Measurements from ENCODE around the gene SLC3A2.
"Not testable (repeated sequence)": the region's sequence is repeated elsewhere in the genome, so short reads cannot be mapped to it uniquely, and the experiment has no call there.

SLC3A2 gene

DNA sequence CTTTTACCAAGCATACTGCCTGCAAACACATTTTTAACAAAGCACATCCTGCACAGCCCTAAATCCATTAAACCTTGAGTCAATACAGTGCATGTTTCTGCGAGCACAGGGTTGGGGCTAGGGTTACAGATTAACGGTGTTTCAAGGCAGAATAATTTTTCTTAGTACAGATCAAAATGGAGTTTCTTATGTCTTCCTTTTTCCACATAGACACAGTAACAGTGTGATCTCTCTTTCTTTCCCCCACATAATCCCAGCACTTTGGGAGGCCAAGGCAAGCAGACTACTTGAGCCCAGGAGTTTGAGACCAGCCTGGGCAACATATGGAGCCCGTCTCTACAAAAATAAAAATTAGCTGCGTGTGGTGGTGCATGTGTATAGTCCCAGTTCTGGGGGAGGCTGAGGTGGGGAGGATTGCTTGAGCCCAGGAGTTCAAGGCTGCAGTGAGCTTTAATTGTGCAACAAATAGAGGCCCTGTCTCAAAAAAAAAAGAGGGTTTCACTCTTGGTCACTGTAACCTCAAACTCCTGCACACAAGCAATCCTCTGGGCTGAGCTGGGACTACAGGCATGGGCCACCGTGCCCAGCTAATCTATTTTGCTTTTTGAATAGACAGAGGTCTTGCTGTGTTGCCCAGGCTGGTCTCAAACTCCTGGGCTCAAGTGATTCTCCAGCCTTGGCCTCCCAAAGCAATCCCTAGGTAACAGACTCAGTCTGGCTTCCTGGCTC, 19.7 kb upstream of the SLC3A2 start:
- H3K4me3 ChIP-seq (replicated peaks; ENCODE audit: low read depth, low read length): no peak overlapping the region
- no peak for DNase-seq (ENCODE audit: low read depth)
- TF ChIP-seq, protein P1, sequence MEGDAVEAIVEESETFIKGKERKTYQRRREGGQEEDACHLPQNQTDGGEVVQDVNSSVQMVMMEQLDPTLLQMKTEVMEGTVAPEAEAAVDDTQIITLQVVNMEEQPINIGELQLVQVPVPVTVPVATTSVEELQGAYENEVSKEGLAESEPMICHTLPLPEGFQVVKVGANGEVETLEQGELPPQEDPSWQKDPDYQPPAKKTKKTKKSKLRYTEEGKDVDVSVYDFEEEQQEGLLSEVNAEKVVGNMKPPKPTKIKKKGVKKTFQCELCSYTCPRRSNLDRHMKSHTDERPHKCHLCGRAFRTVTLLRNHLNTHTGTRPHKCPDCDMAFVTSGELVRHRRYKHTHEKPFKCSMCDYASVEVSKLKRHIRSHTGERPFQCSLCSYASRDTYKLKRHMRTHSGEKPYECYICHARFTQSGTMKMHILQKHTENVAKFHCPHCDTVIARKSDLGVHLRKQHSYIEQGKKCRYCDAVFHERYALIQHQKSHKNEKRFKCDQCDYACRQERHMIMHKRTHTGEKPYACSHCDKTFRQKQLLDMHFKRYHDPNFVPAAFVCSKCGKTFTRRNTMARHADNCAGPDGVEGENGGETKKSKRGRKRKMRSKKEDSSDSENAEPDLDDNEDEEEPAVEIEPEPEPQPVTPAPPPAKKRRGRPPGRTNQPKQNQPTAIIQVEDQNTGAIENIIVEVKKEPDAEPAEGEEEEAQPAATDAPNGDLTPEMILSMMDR (IDR thresholded peaks at IDR 0.05; ENCODE audit: low read length, missing control alignments): no peak

DNA sequence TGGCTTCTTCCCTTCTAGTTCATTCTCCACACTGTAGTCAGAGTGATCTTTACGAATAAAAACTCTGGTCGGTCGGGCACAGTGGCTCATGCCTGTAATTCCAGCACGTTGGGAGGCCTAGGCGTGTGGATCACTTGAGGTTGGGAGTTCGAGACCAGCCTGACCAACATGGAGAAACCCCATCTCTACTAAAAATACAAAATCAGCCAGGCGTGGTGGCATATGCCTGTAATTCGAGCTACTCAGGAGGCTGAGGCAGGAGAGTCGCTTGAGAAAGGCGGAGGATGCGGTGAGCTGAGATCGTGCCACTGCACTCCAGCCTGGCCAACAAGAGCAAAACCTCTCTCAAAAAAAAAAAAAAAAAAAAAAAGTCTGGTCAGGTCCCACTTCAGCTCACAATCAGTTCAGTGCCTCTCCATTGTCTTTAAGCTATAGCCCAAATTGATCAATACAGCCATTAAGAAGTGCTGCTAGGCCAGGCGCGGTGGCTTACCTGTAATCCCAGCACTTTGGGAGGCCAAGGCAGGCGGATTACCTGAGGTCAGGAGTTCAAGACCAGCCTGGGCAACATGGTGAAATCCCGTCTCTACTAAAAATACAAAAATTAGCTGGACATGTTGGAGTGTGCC, 19.0 kb upstream of the SLC3A2 start:
- not testable (repeated sequence) for DNase-seq (ENCODE audit: low read depth); H3K4me3 ChIP-seq (replicated peaks; ENCODE audit: low read depth, low read length)

DNA sequence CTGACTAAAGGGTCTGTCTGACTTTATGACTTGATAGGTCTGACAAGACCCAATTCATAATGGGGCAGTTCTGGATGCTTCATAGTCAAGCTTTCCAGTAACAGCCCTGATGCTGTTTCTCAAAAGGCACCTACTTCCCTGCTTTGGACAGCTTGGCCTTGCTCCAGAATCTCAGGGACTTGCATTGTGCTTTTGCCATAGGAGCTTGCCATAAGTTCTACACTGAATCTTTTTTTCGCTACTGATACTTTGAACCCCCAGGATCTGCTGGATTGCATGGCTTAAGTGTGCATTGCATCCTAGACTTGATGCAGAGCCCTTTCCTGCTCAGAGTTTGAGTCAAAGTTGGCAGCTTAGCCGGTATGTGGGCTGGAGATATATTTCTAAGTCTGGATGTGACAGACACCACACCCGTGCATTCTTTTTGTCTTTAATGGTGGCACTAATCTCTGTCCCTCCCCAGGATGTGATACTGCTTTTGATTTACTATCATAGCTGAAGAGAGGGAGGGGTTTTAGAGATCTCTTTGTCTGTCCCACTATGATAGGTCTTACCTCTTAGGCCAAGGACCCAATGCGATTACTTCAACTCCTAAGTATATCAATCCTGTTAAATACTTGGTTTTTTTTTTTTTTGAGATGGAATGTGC, 16.9 kb upstream of the SLC3A2 start:
- TF ChIP-seq, protein P1 (IDR thresholded peaks at IDR 0.05; ENCODE audit: low read length, missing control alignments): no peak
- no peak for DNase-seq (ENCODE audit: low read depth)
- H3K4me3 ChIP-seq (replicated peaks; ENCODE audit: low read depth, low read length): no peak overlapping the region

DNA sequence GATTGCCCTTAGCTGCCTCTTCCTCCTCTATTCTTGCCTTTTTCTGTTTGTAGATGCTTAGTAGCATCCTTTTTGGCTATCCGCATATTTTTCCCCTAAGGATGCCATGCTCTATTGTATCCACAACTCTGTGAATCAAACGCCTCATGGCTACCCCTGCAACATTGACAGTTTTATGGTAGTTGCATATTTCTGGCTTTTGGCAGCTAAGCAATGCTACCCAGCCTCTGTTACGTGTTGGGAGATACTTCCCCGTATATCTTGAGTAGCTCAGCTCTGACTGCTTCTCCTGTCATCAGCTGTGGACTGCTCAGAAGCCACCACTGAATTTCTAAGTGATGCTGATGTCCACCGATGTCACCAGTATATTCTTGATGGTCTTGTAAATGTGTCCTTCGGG, 15.1 kb upstream of the SLC3A2 start:
- no peak for DNase-seq (ENCODE audit: low read depth)
- no peak overlapping the region for H3K4me3 ChIP-seq (replicated peaks; ENCODE audit: low read depth, low read length)
- TF ChIP-seq, protein P1 (IDR thresholded peaks at IDR 0.05; ENCODE audit: low read length, missing control alignments): no peak

DNA sequence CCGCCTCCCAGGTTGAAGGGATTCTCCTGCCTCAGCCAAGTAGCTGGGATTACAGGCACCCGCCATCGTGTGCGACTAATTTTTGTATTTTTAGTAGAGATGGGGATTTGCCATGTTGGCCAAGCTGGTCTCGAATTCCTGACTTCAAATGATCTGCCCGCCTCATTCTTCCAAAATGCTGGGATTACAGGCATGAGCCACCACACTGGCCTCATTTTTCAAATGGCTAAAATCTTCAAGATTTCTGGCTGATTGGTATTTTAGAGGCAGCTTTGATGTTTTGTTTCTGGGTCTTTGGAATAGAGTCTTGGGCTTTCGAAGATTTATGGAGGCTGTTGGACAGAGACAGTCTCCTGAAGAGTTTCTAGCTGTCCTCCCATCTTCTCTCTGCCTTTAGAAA, 5.8 kb upstream of the SLC3A2 start:
- no peak overlapping the region for H3K4me3 ChIP-seq (replicated peaks; ENCODE audit: low read depth, low read length)
- DNase-seq (ENCODE audit: low read depth): no peak
- TF ChIP-seq, protein P1 (IDR thresholded peaks at IDR 0.05; ENCODE audit: low read length, missing control alignments): no peak

DNA sequence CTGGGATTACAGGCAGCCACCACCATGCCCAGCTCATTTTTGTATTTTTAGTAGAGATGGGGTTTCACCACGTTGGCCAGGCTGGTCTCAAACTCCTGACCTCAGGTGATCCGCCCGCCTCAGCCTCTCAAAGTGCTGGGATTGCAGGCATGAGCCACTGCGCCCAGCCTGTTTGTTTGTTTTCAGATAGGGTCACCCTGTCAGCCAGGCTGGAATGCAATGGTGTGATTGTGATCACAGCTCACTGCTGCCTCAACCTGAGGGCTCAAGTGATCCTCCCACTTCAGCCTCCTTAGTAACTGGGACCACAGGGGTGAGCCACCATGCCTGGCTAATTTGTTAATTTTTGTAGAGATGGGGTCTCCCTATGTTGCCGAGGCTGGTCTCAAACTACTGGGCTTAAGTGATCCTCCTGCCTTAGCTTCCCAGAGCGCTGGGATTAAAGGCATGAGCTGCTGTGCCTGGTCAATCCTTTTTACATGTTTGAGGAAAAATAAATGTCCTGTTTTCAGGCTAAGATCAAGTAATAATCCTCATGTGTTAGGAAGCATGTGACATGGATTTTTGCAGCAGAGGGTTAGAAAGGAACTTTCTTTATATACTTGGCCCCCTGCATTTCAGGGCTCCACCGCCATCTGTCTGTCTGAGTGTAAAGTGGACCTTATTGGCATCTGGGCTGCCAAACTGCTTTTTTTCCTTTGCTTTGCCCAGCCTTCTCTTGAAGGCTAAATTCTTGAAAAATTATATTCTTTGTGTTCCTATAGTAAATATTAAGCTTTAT, 4.8 kb upstream of the SLC3A2 start:
- TF ChIP-seq, protein P1 (IDR thresholded peaks at IDR 0.05; ENCODE audit: low read length, missing control alignments): no peak
- no peak for DNase-seq (ENCODE audit: low read depth)
- H3K4me3 ChIP-seq (replicated peaks; ENCODE audit: low read depth, low read length): no peak overlapping the region

DNA sequence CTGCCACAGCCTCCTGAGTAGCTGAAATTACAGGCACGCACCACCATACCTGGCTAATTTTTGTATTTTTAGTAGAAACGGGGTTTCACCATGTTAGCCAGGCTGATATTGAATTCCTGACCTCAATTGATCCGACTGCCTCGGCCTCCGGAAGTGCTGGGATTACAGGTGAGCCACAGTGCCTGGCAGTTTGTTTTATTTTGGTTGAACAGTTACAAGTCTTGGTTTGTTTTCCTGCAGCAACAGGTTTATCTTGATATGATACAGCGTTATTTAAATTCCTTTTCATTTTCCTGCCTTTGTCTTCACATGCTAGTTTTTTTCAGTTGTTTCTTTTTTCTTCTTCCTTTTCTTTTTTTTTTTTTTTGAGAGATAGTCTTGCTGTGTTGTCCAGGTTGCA, 4.0 kb upstream of the SLC3A2 start:
- no peak overlapping the region for H3K4me3 ChIP-seq (replicated peaks; ENCODE audit: low read depth, low read length)
- DNase-seq (ENCODE audit: low read depth): no peak
- TF ChIP-seq, protein P1 (IDR thresholded peaks at IDR 0.05; ENCODE audit: low read length, missing control alignments): no peak

Measured in fibroblast of pulmonary artery (primary cell).